Tibial nerve (tissue), 3 donors: ENCODE results near the gene E2F2.

ENCODE experiments used
- POLR2A ChIP-seq, 2 donors: fragments of 450-650 bp; IDR thresholded peaks; one replicate each; pipeline ENCODE4 v1.6.1; 2017; ENCODE audit warnings: antibody characterized with exemption in 2 of 2, mild to moderate bottlenecking in 2 of 2, moderate library complexity in 2 of 2
- TF ChIP-seq, protein P1 (sequence below), 5 experiments: fragments of 200-600 bp in 3 of 5; fragments of 450-650 bp in 2 of 5; sonication (generic) in 3 of 5; IDR thresholded peaks; one replicate each; pipeline ENCODE4 v1.5.1; 2016 to 2019; ENCODE audit warnings: antibody characterized with exemption in 5 of 5, mild to moderate bottlenecking in 3 of 5, moderate library complexity in 2 of 5

DNA sequence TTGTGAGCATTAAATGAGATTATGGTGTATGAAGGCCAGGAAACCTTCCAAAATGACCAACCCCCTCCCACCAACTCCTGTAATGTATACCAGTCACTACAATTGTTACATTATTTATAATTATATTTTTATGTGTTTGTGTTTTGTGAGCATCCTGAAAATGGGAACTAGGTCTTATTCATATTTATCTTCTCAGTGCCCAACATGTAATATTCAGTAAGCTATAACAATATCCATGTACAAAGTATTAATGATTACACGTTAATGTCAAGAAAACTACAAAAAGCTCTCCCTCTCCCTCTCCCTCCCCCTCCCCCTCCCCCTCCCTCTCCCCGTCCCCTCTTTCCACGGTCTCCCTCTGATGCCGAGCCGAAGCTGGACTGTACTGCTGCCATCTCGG, 28.1 kb downstream of the E2F2 start:
- TF ChIP-seq, protein P1, sequence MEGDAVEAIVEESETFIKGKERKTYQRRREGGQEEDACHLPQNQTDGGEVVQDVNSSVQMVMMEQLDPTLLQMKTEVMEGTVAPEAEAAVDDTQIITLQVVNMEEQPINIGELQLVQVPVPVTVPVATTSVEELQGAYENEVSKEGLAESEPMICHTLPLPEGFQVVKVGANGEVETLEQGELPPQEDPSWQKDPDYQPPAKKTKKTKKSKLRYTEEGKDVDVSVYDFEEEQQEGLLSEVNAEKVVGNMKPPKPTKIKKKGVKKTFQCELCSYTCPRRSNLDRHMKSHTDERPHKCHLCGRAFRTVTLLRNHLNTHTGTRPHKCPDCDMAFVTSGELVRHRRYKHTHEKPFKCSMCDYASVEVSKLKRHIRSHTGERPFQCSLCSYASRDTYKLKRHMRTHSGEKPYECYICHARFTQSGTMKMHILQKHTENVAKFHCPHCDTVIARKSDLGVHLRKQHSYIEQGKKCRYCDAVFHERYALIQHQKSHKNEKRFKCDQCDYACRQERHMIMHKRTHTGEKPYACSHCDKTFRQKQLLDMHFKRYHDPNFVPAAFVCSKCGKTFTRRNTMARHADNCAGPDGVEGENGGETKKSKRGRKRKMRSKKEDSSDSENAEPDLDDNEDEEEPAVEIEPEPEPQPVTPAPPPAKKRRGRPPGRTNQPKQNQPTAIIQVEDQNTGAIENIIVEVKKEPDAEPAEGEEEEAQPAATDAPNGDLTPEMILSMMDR (IDR thresholded peaks at IDR 0.05): no peak
- TF ChIP-seq POLR2A (IDR thresholded peaks at IDR 0.05): no peak
